Neural progenitor cell (in vitro differentiated cells): ENCODE measurements around the gene COTL1. TPM values are rescaled to one million over a fixed set of nuclear protein-coding genes. Genes with fewer than 3 reads are reported as not detected.

Source experiments
- DNase-seq: peaks from one replicate; pipeline ENCODE4 v3.0.0-alpha.2; 2016; ENCODE audit warnings: low spot score
- H2AFZ ChIP-seq: fragments of 200-600 bp; sonication (generic); replicated peaks from 2 replicates; pipeline ENCODE4 v1.6.1; 2016; ENCODE audit warnings: antibody characterized with exemption
- H3F3A ChIP-seq: fragments of 200-600 bp; sonication (generic); 2 replicates; pipeline ENCODE4 v1.6.1; 2016; ENCODE audit warnings: antibody characterized with exemption, low read depth
- H3K27ac ChIP-seq: fragments of 200-600 bp; sonication (generic); 2 replicates; pipeline ENCODE4 v1.5.1; 2016; ENCODE audit warnings: mild to moderate bottlenecking
- H3K27me3 ChIP-seq: fragments of 200-600 bp; sonication (generic); 2 replicates; pipeline ENCODE4 v1.6.1; 2016; ENCODE audit warnings: mild to moderate bottlenecking, moderate library complexity
- H3K36me3 ChIP-seq: fragments of 200-600 bp; sonication (generic); 2 replicates; pipeline ENCODE4 v1.5.1; 2016
- H3K4me1 ChIP-seq: fragments of 200-600 bp; sonication (generic); 2 replicates; pipeline ENCODE4 v1.6.1; 2016; ENCODE audit warnings: mixed run types
- H3K4me2 ChIP-seq: fragments of 200-600 bp; sonication (generic); 2 replicates; pipeline ENCODE4 v1.6.1; 2016
- H3K4me3 ChIP-seq: fragments of 200-600 bp; sonication (generic); 2 replicates; pipeline ENCODE4 v1.5.1; 2016
- H3K79me2 ChIP-seq: fragments of 200-600 bp; sonication (generic); 2 replicates; pipeline ENCODE4 v1.6.1; 2016; ENCODE audit warnings: low read depth
- H3K9ac ChIP-seq: fragments of 200-600 bp; sonication (generic); 2 replicates; pipeline ENCODE4 v1.6.1; 2016
- H3K9me3 ChIP-seq: fragments of 200-600 bp; sonication (generic); 2 replicates; pipeline ENCODE4 v1.5.1; 2016; ENCODE audit warnings: low read depth
- H4K20me1 ChIP-seq: fragments of 200-600 bp; sonication (generic); 2 replicates; pipeline ENCODE4 v1.6.1; 2016; ENCODE audit warnings: low read depth
- H3K27ac Mint-ChIP-seq: 3 replicates; pipeline ENCODE4 v1.8.0; 2021; ENCODE audit warnings: mixed read lengths
- H3K27me3 Mint-ChIP-seq: 2 replicates; pipeline ENCODE4 v1.8.0; 2022; ENCODE audit warnings: low read depth, mild to moderate bottlenecking, inconsistent platforms, moderate library complexity, mixed read lengths; ENCODE audit not compliant: insufficient read depth
- H3K36me3 Mint-ChIP-seq: 3 replicates; pipeline ENCODE4 v1.8.0; 2021; ENCODE audit warnings: mixed read lengths
- H3K4me1 Mint-ChIP-seq: 3 replicates; pipeline ENCODE4 v1.8.0; 2021; ENCODE audit warnings: mixed read lengths
- H3K4me3 Mint-ChIP-seq: 3 replicates; pipeline ENCODE4 v1.8.0; 2021; ENCODE audit warnings: mild to moderate bottlenecking, moderate library complexity, mixed read lengths
- H3K9me3 Mint-ChIP-seq: 3 replicates; pipeline ENCODE4 v1.8.0; 2020; ENCODE audit warnings: mixed read lengths
- EZH2 ChIP-seq: fragments of 200-600 bp; sonication (generic); IDR thresholded peaks from 2 replicates; pipeline ENCODE4 v1.6.1; 2017; ENCODE audit warnings: antibody characterized with exemption, mild to moderate bottlenecking, moderate library complexity
- EZH2phosphoT487 ChIP-seq: fragments of 200-600 bp; sonication (generic); IDR thresholded peaks from 2 replicates; pipeline ENCODE4 v1.6.1; 2017; ENCODE audit warnings: antibody characterized with exemption
- total RNA-seq: library from RNA; depleted of rRNA; stranded (reverse); fragments of >200 nt; gene quantifications from 2 replicates; pipeline ENCODE4 v1.2.3, GENCODE V29; 2015; ENCODE audit warnings: low replicate concordance
- TF ChIP-seq, protein P1 (sequence below): fragments of 200-600 bp; sonication (generic); IDR thresholded peaks from 2 replicates; pipeline ENCODE4 v1.5.1; 2017; ENCODE audit warnings: antibody characterized with exemption, mild to moderate bottlenecking

COTL1 gene
- total RNA-seq, 1 donor from 2014 or later, result 46.9 TPM

DNA sequence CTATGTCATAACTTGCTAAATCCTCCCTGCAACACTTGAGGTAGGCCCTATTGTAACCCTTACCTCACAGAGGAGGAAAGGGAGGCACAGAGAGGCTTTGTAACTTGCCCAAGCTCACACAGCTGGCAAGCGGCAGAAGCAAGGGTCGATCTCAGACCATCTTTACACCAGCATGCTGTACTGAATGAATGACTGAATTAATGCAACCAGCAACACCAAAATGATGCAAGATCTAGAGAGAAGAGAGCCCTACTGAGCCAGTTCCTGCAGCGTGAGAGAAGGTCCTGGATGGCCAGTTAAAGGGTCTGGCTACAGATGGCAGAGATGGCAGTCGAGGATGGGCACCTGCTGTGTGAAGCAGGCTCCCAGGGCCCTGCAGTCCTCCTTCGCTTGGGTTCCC is 22.3 kb upstream of the COTL1 start:
- H2AFZ ChIP-seq, result no peak overlapping the region
- H3K9me3 ChIP-seq, result no peaks in the 10 kb centered on the region
- H3K27me3 Mint-ChIP-seq, result peaks cover 11% of the 10 kb centered on the region
- no peaks in the 10 kb centered on the region for H3K36me3 Mint-ChIP-seq
- H3K4me3 ChIP-seq, result no peak overlapping the region
- no peak for TF ChIP-seq EZH2
- no peak for TF ChIP-seq EZH2phosphoT487
- TF ChIP-seq, protein P1, sequence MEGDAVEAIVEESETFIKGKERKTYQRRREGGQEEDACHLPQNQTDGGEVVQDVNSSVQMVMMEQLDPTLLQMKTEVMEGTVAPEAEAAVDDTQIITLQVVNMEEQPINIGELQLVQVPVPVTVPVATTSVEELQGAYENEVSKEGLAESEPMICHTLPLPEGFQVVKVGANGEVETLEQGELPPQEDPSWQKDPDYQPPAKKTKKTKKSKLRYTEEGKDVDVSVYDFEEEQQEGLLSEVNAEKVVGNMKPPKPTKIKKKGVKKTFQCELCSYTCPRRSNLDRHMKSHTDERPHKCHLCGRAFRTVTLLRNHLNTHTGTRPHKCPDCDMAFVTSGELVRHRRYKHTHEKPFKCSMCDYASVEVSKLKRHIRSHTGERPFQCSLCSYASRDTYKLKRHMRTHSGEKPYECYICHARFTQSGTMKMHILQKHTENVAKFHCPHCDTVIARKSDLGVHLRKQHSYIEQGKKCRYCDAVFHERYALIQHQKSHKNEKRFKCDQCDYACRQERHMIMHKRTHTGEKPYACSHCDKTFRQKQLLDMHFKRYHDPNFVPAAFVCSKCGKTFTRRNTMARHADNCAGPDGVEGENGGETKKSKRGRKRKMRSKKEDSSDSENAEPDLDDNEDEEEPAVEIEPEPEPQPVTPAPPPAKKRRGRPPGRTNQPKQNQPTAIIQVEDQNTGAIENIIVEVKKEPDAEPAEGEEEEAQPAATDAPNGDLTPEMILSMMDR, result no peak
- H3K4me1 Mint-ChIP-seq, result peaks cover 59% of the 10 kb centered on the region
- no peak overlapping the region for H3K27ac ChIP-seq
- no peak for DNase-seq
- no peaks in the 10 kb centered on the region for H3K36me3 ChIP-seq
- peaks cover 5% of the 10 kb centered on the region for H3K27me3 ChIP-seq
- H3K9ac ChIP-seq, result no peak overlapping the region
- no peak overlapping the region for H3K4me2 ChIP-seq
- peaks cover 2% of the 10 kb centered on the region for H3K9me3 Mint-ChIP-seq
- H3F3A ChIP-seq, result no peaks in the 10 kb centered on the region
- H3K4me1 ChIP-seq, result no peaks in the 10 kb centered on the region
- no peak overlapping the region for H3K4me3 Mint-ChIP-seq
- H3K27ac Mint-ChIP-seq, result no peak overlapping the region
- no peaks in the 10 kb centered on the region for H4K20me1 ChIP-seq
- H3K79me2 ChIP-seq, result no peaks in the 10 kb centered on the region

DNA sequence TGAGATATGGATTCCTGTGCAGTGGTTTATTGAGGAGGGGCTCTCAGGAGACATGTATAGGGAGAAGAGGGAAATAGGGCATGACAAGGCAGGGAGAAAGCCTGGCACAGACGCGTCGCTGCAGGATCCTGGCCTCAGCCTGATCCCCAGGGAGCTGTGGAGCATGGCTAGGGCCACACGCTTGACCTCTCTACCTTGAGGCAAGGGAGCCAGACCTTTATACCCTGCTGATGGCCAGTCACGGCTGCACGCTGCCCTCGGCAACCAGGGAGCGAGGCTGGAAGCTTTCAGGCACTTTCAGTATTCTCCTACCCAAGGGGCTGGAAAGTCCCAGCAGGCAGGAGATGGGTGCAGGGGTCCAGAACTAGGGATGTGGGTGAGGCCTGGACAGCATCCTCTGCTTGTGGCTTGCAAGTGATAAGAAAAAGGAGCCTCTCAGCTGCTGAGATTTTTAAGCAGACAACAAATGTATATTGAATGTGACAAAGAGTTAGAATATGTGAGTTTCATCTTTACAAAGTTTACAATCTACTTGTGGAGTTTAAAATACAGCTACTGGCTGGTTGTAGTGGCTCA is 20.4 kb upstream of the COTL1 start:
- Mint-ChIP-seq H3K27me3 (peaks cover 13% of the 10 kb centered on the region), H3K36me3 (no peaks in the 10 kb centered on the region), H3K4me1 (peaks cover 62% of the 10 kb centered on the region), H3K4me3 (no peak overlapping the region), H3K27ac (peak overlapping the region; percentile 32), H3K9me3 (peaks cover 2% of the 10 kb centered on the region)
- no peak for DNase-seq
- no peak overlapping the region for H3K9ac ChIP-seq
- H3K4me1 ChIP-seq, result no peaks in the 10 kb centered on the region
- H2AFZ ChIP-seq, result no peak overlapping the region
- H3K9me3 ChIP-seq, result no peaks in the 10 kb centered on the region
- H3K4me2 ChIP-seq, result no peak overlapping the region
- H3F3A ChIP-seq, result no peaks in the 10 kb centered on the region
- H3K36me3 ChIP-seq, result no peaks in the 10 kb centered on the region
- H3K79me2 ChIP-seq, result no peaks in the 10 kb centered on the region
- no peak overlapping the region for H3K27ac ChIP-seq
- no peaks in the 10 kb centered on the region for H4K20me1 ChIP-seq
- no peaks in the 10 kb centered on the region for H3K27me3 ChIP-seq
- TF ChIP-seq EZH2, result no peak
- H3K4me3 ChIP-seq, result no peak overlapping the region

DNA sequence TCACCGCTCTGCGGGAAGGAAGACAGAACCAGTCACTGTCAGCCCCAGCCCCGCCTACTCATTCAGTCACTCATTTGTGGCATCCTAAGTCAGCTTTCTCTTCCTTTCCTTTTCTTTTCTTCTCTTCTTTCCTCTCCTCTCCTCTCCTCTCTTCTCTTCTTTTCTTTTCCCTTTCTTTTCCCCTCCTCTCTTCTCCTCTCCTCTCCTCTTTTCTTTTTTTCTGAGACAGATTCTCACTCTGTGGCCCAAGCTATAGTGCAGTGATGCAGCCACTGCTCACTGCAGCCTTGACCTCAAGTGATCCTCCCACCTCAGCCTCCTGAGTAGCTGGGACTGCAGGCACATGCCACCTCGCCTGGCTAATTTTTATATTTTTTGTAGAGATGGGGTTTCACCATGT is 19.8 kb upstream of the COTL1 start:
- H3K4me3 Mint-ChIP-seq, result no peak overlapping the region
- Histone ChIP-seq H3K27me3 (no peaks in the 10 kb centered on the region), H3K36me3 (no peaks in the 10 kb centered on the region), H3K9ac (no peak overlapping the region), H3K79me2 (no peaks in the 10 kb centered on the region), H4K20me1 (no peaks in the 10 kb centered on the region), H2AFZ (no peak overlapping the region), H3K27ac (no peak overlapping the region), H3K4me2 (no peak overlapping the region), H3K9me3 (no peaks in the 10 kb centered on the region), H3K4me1 (no peaks in the 10 kb centered on the region), H3F3A (no peaks in the 10 kb centered on the region), H3K4me3 (no peak overlapping the region)
- DNase-seq, result no peak
- peak overlapping the region; percentile 32 for H3K27ac Mint-ChIP-seq
- H3K27me3 Mint-ChIP-seq, result peaks cover 14% of the 10 kb centered on the region
- H3K9me3 Mint-ChIP-seq, result peaks cover 2% of the 10 kb centered on the region
- peaks cover 57% of the 10 kb centered on the region for H3K4me1 Mint-ChIP-seq
- H3K36me3 Mint-ChIP-seq, result no peaks in the 10 kb centered on the region
- TF ChIP-seq EZH2phosphoT487, result no peak
- TF ChIP-seq, protein P1, result no peak
- TF ChIP-seq EZH2, result no peak

DNA sequence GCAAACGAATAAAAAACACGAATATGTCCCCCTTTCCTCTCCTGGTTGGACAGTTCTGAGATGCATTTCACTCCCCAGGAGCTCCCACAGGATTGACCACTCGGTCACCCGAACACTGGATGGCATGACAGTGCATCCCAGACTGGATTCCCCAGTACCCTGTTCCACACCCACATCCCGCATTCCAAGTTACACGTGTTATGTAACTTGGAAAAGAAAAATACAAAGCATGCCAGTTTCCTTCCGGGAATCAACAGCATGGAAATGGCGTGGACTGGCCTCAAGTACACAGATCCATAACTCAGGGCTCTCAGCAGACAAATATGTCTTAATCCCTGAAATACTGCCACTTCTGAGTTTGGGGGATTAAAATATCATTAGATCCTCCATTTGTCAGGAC is 17.8 kb upstream of the COTL1 start:
- no peaks in the 10 kb centered on the region for H3K27me3 ChIP-seq
- no peak overlapping the region for H2AFZ ChIP-seq
- no peak overlapping the region for H3K9ac ChIP-seq
- Mint-ChIP-seq H3K27ac (no peak overlapping the region), H3K4me3 (no peak overlapping the region), H3K36me3 (no peaks in the 10 kb centered on the region), H3K4me1 (peaks cover 39% of the 10 kb centered on the region), H3K9me3 (peaks cover 2% of the 10 kb centered on the region), H3K27me3 (peaks cover 16% of the 10 kb centered on the region)
- no peaks in the 10 kb centered on the region for H3K36me3 ChIP-seq
- no peaks in the 10 kb centered on the region for H3K4me1 ChIP-seq
- H4K20me1 ChIP-seq, result no peaks in the 10 kb centered on the region
- no peak overlapping the region for H3K4me2 ChIP-seq
- H3K79me2 ChIP-seq, result no peaks in the 10 kb centered on the region
- H3F3A ChIP-seq, result no peaks in the 10 kb centered on the region
- no peak overlapping the region for H3K27ac ChIP-seq
- TF ChIP-seq EZH2phosphoT487 (no peak), EZH2 (no peak)
- TF ChIP-seq, protein P1, result no peak
- no peak overlapping the region for H3K4me3 ChIP-seq
- DNase-seq, result no peak
- no peaks in the 10 kb centered on the region for H3K9me3 ChIP-seq
